KMS-11 (cell line): ENCODE results near the gene THSD7A.

Source experiments
- H2AFZ ChIP-seq: fragments of 200-600 bp; sonication (generic); 2 replicates; pipeline ENCODE4 v1.6.1; 2016; ENCODE audit warnings: antibody characterized with exemption, mixed run types, low read depth
- H3K27ac ChIP-seq: fragments of 200-600 bp; sonication (generic); 2 replicates; pipeline ENCODE4 v1.6.1; 2016; ENCODE audit warnings: mild to moderate bottlenecking, mixed run types
- H3K27me3 ChIP-seq: fragments of 200-600 bp; sonication (generic); 2 replicates; pipeline ENCODE4 v1.6.1; 2017; ENCODE audit warnings: mild to moderate bottlenecking, low read depth, mixed run types, moderate library complexity; ENCODE audit not compliant: insufficient read depth
- H3K36me3 ChIP-seq: fragments of 200-600 bp; sonication (generic); 2 replicates; pipeline ENCODE4 v1.6.1; 2017; ENCODE audit warnings: mild to moderate bottlenecking, mixed run types; ENCODE audit not compliant: insufficient read depth
- H3K4me1 ChIP-seq: fragments of 200-600 bp; sonication (generic); 2 replicates; pipeline ENCODE4 v1.6.1; 2016; ENCODE audit warnings: mild to moderate bottlenecking, low read depth, mixed run types; ENCODE audit not compliant: poor library complexity, severe bottlenecking
- H3K4me2 ChIP-seq: fragments of 200-600 bp; sonication (generic); 2 replicates; pipeline ENCODE4 v1.7.0; 2016; ENCODE audit warnings: mild to moderate bottlenecking, mixed run types
- H3K4me3 ChIP-seq: fragments of 200-600 bp; sonication (generic); IDR thresholded peaks from 2 replicates; pipeline ENCODE4 v1.6.1; 2017; ENCODE audit warnings: low read depth, low read length, mixed read lengths; ENCODE audit not compliant: insufficient read depth
- H3K79me2 ChIP-seq: fragments of 200-600 bp; sonication (generic); 2 replicates; pipeline ENCODE4 v1.6.1; 2016; ENCODE audit warnings: low read depth, mixed run types; ENCODE audit not compliant: insufficient read depth
- H3K9ac ChIP-seq: fragments of 200-600 bp; sonication (generic); 2 replicates; pipeline ENCODE4 v1.6.1; 2016; ENCODE audit warnings: mild to moderate bottlenecking, mixed run types
- H4K20me1 ChIP-seq: fragments of 200-600 bp; sonication (generic); 2 replicates; pipeline ENCODE4 v1.6.1; 2016; ENCODE audit warnings: mild to moderate bottlenecking, mixed run types; ENCODE audit not compliant: insufficient read depth
- TF ChIP-seq, protein P1 (sequence below): fragments of 200-600 bp; sonication (generic); conservative IDR thresholded peaks from 2 replicates; pipeline ENCODE4 v1.6.1; 2017; ENCODE audit warnings: low read depth, mild to moderate bottlenecking, antibody characterized with exemption, low read length, moderate library complexity, mixed read lengths

THSD7A gene

DNA sequence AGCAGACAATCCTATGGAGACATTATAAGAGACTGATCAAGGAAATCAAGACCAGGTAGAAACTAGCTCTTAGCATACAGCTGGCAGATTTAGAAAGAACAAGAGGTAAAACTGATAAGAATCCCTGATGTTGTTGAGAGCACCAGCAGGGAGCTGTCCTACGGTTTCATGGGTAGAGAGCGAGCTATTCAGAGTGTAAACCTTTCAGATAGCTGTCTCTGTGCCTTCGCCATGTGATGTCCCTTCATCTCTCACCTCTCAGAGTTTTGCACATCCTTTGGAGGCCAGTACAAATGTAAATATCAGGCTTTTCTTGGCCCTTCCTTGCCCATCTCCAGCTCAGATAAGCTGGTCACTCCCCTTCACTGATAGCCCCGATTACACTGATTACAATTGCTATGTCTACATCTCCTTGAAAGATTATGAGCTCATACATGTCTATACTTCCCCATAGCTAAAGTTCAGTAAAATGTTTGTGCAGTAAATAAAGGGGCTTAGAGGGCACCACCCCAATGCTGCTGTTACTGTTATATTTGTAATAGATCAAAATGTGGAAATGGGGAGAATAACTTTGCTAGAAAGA lies 21.9 kb downstream of the THSD7A start:
- Histone ChIP-seq H3K27ac (no peak overlapping the region), H3K79me2 (no peaks in the 10 kb centered on the region), H3K36me3 (no peaks in the 10 kb centered on the region), H3K4me2 (no peak overlapping the region), H3K9ac (no peak overlapping the region), H3K27me3 (no peaks in the 10 kb centered on the region), H2AFZ (no peak overlapping the region), H3K4me1 (no peaks in the 10 kb centered on the region), H3K4me3 (no peak overlapping the region), H4K20me1 (no peaks in the 10 kb centered on the region)
- TF ChIP-seq, protein P1, sequence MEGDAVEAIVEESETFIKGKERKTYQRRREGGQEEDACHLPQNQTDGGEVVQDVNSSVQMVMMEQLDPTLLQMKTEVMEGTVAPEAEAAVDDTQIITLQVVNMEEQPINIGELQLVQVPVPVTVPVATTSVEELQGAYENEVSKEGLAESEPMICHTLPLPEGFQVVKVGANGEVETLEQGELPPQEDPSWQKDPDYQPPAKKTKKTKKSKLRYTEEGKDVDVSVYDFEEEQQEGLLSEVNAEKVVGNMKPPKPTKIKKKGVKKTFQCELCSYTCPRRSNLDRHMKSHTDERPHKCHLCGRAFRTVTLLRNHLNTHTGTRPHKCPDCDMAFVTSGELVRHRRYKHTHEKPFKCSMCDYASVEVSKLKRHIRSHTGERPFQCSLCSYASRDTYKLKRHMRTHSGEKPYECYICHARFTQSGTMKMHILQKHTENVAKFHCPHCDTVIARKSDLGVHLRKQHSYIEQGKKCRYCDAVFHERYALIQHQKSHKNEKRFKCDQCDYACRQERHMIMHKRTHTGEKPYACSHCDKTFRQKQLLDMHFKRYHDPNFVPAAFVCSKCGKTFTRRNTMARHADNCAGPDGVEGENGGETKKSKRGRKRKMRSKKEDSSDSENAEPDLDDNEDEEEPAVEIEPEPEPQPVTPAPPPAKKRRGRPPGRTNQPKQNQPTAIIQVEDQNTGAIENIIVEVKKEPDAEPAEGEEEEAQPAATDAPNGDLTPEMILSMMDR = no peak

DNA sequence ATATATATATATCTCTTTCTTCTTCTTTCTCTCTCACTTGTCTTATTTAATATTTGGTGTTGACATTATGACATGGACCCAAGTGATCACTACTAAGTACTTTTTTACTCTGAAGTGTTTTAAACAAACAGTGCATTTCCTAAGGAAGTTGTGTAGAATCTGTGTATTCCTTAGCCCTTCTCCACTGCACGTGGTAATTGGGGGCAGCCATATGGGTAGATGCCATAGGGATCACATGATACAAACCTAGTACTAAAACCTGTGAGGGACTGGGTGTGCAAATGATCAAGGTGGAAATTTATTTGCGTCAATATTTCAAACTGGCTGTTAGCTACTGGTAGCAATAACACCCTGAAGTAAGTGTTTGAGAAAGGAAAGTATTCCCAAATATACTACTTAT lies 25.0 kb downstream of the THSD7A start:
- Histone ChIP-seq H3K9ac (no peak overlapping the region), H3K27ac (no peak overlapping the region), H3K27me3 (no peaks in the 10 kb centered on the region), H2AFZ (no peak overlapping the region), H3K4me2 (no peak overlapping the region), H3K36me3 (no peaks in the 10 kb centered on the region), H4K20me1 (no peaks in the 10 kb centered on the region), H3K4me1 (no peaks in the 10 kb centered on the region), H3K79me2 (no peaks in the 10 kb centered on the region), H3K4me3 (no peak overlapping the region)
- TF ChIP-seq, protein P1 = no peak

DNA sequence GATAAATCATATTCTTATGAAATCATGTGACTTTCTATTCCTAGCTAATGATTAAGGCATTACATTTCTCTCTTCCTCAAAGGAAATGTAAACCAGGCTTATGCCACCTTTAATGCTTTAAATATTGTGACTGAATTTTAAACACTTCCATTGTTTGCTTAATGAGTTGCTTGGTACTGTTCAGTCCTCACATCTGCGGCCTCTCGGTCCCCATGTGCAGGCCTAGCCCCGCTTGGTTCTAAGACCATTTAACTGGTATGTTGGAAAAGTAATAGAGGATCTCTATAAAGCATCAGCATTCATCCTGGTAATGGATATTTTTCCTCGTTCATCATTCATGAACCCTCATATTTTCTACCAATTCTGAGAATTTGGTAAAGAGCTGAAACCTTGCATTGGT lies 27.4 kb downstream of the THSD7A start:
- H3K4me2 ChIP-seq = no peak overlapping the region
- H3K4me3 ChIP-seq = no peak overlapping the region
- no peaks in the 10 kb centered on the region for H3K79me2 ChIP-seq
- no peak overlapping the region for H3K27ac ChIP-seq
- no peaks in the 10 kb centered on the region for H3K4me1 ChIP-seq
- no peaks in the 10 kb centered on the region for H4K20me1 ChIP-seq
- no peaks in the 10 kb centered on the region for H3K27me3 ChIP-seq
- no peaks in the 10 kb centered on the region for H3K36me3 ChIP-seq
- no peak overlapping the region for H2AFZ ChIP-seq
- TF ChIP-seq, protein P1 = no peak
- no peak overlapping the region for H3K9ac ChIP-seq

DNA sequence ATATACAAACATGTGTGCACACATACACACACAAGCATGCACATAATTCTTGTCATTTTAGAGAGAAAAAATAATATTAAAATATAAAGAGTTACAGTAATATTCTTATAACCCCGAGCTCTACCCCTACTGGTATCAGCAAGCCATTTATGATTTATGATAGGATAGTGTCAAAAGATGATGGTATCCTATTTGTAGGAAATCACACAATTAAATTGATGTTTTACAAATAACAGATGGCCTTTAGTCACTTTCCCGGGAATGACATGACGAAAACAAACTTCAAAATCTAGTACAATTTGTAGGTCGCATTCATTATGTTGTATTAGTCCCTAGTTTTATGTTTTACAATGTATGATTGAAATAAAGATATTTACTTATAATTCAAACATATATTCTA lies 36.8 kb downstream of the THSD7A start:
- Histone ChIP-seq H3K36me3 (no peaks in the 10 kb centered on the region), H3K4me2 (no peak overlapping the region), H3K79me2 (no peaks in the 10 kb centered on the region), H4K20me1 (no peaks in the 10 kb centered on the region), H3K27me3 (no peaks in the 10 kb centered on the region), H3K4me1 (no peaks in the 10 kb centered on the region), H3K27ac (no peak overlapping the region), H3K4me3 (no peak overlapping the region), H2AFZ (no peak overlapping the region), H3K9ac (no peak overlapping the region)
- TF ChIP-seq, protein P1 = no peak
